Fibroblast of lung (primary cell): Measurements from ENCODE around the gene RAET1E.

Source experiments
- EZH2 ChIP-seq: IDR thresholded peaks from 2 replicates; pipeline ENCODE4 v1.5.1; 2012; ENCODE audit warnings: low read length, control low read depth, mild to moderate bottlenecking; ENCODE audit errors: missing control alignments
- TF ChIP-seq, protein P1 (sequence below), 2 donors: IDR thresholded peaks in 1 of 2; conservative IDR thresholded peaks in 1 of 2; 1 replicate in 1 of 2; 2 replicates in 1 of 2; pipeline ENCODE4 v1.5.1; 2011 to 2012; ENCODE audit warnings: low read length in 2 of 2, control low read depth in 1 of 2, inconsistent platforms in 1 of 2, low read depth in 1 of 2, mild to moderate bottlenecking in 1 of 2

DNA sequence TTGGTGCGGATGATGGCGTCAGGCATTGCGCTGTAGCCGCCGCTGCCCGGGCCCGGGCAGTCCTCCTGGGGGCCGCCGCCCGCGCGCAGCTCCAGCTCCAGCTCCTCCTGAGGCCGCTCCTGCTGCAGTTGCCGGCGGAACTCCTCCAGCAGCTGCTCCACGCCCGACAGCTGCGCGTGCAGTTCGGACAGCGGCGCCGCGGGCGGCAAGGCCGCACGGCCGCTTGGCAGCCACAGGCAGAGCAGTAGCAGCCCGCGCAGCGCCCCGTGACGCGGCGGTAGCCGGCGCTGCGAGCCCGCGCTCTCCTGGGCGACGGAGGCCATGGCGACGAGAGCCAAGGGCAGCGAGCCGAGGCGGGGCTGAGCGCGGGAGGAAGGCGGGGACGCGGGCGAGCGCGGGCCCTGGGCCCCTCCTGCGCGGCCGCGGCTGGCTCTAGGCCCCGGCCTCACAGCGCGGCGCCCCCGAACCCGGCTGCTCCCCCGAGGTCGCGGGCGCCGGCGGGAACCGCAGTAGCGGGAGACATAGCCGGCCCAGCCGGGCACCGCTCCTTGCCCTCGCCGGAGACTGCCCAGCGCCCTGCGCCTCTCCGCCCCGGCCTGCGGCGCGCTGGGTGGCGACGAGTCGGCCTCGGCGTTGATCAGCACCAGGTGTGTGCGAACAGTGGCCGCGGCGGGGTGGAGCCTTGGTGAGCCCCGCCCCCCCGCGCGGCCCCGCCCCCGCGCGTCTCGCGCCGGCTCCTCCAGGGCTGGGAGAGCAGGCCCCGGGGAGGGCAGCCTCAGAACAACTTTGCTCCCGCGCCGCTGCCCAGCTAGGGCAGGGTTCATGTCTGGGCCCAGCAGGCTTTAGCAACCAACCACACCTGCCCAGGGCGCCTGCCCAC is 34.0 kb downstream of the RAET1E start, which contains the start of gene LRP11:
- TF ChIP-seq, protein P1, sequence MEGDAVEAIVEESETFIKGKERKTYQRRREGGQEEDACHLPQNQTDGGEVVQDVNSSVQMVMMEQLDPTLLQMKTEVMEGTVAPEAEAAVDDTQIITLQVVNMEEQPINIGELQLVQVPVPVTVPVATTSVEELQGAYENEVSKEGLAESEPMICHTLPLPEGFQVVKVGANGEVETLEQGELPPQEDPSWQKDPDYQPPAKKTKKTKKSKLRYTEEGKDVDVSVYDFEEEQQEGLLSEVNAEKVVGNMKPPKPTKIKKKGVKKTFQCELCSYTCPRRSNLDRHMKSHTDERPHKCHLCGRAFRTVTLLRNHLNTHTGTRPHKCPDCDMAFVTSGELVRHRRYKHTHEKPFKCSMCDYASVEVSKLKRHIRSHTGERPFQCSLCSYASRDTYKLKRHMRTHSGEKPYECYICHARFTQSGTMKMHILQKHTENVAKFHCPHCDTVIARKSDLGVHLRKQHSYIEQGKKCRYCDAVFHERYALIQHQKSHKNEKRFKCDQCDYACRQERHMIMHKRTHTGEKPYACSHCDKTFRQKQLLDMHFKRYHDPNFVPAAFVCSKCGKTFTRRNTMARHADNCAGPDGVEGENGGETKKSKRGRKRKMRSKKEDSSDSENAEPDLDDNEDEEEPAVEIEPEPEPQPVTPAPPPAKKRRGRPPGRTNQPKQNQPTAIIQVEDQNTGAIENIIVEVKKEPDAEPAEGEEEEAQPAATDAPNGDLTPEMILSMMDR (conservative IDR thresholded peaks at IDR 0.05 in 1 of 2, IDR thresholded peaks at IDR 0.05 in 1 of 2; ENCODE audit: low read depth in 1 of 2, low read length in 2 of 2): no peak
- no peak for TF ChIP-seq EZH2
